Fibroblast of the conjunctiva (primary cell): ENCODE results near the gene MCM9.

ENCODE experiments used
- DNase-seq: peaks from one replicate; pipeline ENCODE4 v3.0.0-alpha.2; 2010; ENCODE audit warnings: low read depth

Gene MCM9

DNA sequence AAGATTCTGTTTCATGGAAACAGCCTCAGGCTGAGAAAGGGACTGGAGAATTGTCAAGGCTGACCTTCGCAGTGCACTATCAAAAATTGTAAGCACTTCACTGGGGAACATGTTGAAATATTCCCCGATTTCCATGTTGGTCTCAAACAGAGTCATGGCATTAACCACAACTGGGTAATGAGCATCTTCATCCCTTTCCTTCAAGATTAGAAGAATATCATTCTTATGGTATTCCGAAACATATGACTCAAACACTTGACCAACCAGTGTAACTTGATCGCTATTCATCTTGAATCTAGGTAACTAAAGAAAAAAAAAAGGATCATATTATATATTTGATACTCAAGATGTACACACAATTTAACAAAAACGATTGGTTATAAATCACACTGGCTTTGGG lies 3.5 kb downstream of the MCM9 start:
- no peak for DNase-seq

DNA sequence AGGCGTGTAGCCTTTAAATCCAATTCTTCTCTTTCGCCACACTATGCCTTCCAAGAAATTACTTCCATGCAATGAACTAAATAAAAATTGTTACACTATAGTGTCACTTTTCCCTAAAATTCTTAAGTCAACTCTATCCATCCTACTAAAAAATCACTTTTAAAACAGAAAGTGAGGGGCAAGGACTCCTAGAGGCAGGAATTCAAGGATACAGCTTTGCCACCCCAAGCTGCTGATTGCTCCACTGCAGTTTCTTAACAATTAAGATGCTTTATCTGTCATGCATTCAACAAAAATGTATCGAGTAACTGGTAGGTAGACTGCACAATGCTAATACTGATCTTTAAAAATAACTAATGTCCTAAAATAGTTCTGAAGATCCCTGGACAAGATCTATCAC lies 4.3 kb downstream of the MCM9 start:
- no peak for DNase-seq

DNA sequence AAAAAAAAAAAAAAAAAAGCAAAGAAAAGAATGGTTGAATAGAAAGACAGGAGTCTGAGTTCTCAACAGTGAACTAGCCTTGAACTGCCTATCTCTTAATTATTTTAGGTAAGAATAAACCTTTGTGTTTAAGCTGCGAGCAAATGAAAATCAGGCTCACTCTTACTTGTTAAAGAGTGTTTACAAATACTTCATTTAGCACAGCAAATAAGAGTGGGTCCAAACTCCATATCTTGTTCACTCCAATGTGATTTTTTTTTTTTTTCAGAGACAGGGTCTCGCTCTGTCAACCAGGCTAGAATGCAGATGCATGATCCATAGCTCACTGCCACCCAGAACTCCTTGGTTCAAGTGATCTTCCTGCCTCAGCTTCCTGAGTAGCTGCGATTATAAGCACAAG lies 11.9 kb downstream of the MCM9 start:
- no peak for DNase-seq

DNA sequence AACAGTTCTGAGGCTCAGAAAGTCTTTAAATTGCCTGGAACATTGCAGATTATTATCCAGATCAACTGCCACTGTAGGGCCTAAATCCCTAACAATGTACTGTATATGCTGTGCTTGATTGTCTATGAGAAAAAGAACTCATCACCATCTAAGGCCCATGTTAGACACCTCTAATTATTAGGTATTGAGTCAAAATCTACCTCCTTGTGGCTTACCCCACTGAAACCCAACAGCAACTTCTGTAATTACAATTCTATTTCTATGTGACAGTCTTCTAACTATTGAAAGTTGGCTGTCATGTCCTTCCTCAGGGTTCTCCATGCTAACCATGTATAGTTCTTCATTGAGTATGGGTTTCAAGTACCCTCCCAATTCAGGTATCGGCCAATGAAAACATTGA lies 13.9 kb downstream of the MCM9 start:
- DNase-seq = no peak

DNA sequence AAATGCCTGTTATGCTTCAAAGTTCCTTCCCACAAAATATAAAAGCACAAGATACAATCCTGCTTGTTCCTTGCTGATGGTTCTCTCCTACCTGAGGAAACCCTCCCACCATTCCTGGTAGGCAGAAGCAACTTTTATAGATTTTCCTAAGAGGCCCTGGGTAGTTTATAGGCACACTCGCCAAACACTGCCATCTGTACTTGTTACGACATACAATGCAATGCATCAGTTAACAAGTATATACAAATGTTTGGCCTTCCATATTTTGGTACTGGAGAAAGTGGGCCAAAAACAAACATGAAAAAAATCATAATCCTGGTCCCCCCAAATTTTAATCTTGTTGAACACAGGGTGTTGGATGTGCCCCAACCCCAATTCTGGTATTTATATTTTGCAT lies 16.6 kb downstream of the MCM9 start:
- DNase-seq = no peak

DNA sequence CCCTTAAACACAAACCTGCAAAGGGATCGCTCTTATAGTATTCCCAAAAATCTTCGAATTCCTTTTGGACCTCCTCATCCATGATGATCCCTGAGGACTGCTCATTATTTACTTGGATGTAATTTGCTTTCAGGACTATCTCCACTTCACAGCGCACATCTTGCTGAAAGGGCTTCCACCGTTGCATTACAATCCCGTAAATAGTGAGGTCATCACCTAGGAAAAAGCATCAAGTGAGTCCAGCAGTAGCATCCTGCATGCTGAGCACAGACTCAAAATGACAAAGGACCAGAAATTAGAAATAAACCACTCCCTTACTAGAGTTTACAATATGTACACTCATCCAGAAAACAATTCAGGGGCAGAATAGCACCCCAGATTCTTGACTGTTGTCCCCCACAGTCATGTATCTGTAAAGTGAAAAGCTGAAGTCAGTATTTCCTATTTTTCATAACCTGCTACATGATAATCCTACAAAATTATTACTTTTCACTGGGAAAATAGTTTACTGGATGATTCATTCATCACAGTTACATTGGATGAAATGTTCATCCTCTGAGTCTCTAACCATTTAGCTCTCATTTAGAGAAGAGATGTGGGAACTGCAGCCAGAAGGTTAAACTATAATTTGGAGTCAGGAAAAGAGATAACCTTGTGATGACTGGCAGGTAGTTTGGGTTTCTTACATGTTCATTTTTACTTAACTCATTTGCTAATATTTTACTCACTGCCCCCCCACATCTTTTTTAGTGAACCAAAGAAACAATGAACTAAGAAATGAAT lies 17.2 kb downstream of the MCM9 start:
- DNase-seq = no peak

DNA sequence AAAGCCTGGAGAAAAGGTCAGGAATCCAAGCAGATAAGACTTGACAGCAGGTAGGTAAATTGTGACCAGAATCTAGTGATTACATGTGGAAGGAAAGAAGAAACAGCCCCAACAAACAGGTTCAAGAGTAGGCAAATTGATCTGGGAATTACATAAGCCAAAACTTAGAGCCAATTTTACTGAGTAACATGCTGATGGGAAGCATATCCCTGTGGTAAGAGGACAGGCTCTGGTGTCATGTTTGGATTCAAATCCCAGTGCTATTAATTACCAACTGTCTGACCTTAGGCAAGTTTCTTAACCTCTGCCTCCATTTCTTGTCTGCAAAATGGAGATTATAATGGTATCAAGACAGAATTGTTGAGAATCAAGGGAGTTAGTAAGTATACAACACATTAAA lies 20.4 kb downstream of the MCM9 start:
- DNase-seq = no peak

DNA sequence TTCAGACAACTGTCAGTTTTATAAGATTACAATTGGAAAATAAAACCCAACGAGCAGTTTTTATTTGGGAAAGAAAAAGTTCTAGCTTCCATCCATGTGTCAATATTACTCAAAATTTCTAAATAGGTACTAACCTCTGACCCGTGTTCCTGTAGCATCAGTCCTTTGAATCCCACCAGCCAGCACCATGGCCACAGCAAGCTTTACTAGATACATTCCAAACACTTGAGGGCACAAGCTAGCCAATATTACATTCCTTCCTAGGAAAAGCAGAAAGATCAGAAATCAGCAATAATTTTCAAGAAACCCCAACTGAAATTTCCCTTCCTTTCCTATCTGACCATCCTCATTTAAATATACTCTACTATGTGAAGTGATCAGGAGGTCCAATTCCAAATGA lies 21.8 kb downstream of the MCM9 start:
- no peak for DNase-seq

DNA sequence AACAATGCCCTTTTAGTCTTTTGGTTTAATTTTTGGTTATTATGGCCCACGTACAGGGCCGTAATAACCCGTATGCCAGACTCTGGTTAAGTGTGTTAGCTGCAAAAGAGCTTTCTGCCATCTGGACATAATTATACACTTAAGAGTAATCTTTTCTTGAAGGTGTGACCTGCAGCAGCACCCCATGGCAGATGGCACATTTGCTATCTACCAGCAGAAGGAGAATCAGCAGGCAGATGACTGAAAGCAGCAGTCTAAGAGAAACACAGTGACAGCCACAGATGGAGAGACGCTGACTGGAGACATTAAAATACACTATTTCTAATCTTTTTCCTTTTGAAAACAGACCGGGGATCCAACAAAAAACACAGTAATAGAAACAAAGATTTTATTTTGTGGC lies 22.3 kb downstream of the MCM9 start:
- DNase-seq = no peak

DNA sequence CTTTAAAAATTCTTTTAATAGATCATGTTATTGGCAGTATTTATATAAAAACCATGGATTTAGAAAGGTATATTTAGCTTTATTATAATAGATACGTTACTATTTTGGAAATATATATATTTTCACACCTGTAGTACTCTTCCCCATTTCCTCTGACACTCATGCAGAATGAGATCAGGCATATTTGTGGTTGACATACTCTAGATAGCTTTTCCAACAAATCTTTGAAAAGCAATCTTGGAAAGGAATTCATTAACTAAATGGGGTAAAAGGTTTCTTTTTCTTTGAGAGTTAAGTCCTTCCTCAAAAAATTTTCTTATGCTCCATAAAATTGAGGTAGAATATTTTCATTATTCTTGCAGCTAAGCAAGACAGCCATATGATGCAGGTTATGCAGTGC lies 26.5 kb downstream of the MCM9 start:
- no peak for DNase-seq

DNA sequence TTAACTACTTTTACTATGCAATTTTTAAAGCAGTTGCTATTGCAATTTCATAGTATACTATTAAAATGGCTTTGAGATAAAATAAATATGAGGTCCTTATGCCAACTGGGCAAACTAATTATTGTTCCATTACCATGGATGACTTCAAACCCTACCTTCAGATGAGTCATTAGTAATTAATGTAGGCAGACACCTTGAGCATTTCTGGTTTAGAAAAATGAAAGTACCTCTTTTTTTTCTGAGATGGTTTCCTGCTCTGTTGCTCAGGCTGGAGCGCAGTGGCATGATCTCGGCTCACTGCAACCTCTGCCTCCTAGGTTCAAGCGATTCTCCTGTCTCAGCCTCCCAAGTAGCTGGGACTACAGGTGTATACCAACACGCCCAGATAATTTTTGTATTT lies 29.1 kb downstream of the MCM9 start:
- DNase-seq = no peak

DNA sequence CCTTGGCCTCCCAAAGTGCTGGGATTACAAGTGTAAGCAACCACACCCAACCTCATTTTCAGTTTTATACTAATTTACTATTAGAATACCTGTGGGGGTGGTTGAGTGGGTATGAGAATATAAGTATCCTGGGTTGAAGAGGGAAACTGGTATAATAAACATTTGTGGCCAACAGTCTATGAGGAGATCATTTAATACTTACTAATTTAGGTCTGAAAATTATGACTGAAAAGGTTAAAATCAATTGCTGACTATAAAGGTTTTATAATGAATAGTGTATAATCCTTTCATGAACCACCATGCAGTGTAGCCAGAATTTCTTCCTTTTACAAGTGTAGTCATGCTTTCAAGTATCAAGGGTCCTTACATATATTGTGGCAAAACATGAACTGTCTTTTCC lies 29.9 kb downstream of the MCM9 start:
- no peak for DNase-seq

DNA sequence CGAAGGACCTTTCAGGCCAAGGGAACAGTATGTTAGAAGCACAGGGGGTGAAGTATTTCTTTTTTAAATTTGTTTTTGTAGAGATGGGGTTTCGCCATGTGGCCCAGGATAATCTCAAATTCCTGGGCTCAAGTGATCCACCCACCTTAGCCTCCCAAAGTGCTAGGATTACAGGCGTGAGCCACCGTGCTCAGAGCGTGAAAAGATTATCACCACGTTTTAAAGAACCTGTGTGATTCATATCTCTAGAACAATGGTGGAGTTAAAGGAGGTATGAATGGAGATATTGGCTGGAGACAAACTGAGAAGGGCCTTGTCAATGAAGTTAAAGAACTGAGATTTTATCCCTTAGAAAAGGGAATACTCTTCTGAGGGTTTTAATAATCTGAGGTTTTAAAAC lies 31.3 kb downstream of the MCM9 start:
- DNase-seq = no peak

DNA sequence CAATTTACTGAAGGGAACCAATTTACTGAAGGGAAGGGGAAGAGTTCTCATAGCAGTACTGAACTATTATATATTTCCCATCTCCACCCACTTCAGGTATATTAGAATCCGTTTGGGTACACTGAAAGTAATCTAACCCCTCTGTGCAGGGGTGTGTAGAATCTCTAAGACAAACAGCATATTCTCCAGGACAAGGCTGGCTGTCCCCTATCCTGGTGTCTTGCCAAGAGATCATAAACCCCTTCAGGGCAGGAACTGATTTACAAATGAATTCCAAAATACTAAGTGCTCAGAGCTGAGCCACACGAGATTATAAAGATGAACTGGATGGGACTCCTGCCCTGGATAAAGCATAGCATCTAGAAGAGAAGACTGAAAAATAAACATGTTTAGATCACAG lies 31.8 kb downstream of the MCM9 start:
- DNase-seq = no peak

DNA sequence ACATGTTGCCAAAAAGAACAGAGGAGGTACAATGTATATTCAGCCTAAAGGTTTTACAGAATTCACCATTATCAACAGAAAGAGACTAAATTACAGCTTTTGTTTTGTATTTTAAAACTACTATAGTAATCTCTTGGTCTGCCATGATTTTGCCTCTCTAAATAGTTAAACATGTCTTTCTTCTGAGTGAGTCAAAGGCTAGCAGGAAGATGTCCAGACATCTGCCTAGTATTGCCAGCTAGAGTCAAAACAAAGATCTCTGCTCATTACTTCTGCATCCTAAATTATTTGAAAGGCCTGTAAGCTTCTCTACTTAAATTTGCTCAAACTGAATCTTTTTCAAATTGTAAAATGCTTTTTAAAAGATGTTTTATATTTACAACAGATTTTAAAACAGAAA lies 32.2 kb downstream of the MCM9 start:
- no peak for DNase-seq

DNA sequence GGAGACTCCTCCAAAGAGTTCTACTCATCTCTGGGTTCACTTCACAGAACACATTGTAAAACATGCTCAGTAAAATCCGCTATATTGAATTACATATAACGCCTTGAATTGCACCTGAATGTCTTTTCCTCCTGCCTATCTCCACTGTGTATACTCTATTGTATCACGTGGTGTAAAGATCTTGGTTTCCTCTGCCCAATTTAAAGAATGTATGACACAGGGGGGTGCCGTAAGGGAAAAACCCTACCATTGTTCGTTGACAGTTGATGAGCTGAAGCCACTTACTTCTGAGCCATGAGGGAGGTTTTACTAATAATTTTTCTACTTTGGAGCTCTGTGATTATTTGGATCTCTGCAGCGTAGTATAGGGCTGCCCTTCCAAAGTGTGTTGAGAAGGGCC lies 35.0 kb downstream of the MCM9 start:
- no peak for DNase-seq

DNA sequence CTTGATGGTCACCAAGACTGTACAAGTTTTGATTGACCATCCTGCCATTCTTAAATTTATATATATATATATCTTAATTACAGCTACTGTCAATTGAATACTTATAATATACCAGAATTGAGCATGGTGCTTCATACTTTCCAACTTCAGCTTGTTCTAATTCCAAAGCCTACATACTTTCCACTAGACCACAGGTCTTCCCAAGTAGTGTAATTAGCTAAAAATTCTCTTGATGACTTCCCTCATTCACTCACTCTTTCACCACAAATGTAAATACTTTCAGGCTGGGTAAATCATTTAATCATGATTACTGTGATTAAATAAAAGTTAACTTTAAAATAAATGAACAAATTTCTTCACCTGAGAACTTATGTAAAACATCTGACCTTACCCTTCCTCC lies 37.6 kb downstream of the MCM9 start:
- no peak for DNase-seq

DNA sequence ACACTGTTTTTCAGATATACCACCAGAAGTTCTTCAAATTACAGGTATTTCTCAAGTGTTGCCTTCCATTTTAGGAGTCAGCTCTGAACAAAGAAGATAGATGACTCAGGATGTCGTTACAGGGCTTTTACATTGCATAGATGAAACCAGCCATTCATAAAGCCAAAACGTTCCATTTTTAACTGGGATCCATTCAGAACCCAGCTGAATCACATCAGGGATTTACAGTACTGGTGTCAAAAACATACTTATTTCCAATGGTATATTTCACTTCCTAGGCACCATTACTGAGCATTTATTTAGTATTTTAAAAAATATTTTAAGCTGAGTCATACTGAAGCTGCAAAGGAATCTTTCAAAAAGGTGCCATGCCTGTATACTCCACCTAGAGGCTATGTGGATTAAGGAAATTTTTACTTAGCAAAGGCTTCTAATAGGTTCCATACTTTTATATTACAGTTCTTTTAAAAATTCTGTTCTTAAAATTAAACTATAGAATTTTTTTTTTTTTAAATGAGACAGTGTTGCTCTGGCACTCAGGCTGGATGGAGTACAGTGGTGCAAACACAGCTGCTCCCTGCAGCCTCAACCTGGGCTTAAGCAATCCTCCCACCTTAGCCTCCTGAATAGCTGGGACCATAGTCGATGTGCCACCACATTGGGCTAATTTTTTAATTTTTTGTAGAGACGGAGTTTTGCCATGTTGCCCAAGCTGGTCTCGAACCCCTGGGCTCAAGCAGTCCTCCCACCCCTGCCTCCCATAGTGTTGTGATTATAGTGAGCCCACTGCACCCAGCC lies 38.4 kb downstream of the MCM9 start:
- DNase-seq = no peak

DNA sequence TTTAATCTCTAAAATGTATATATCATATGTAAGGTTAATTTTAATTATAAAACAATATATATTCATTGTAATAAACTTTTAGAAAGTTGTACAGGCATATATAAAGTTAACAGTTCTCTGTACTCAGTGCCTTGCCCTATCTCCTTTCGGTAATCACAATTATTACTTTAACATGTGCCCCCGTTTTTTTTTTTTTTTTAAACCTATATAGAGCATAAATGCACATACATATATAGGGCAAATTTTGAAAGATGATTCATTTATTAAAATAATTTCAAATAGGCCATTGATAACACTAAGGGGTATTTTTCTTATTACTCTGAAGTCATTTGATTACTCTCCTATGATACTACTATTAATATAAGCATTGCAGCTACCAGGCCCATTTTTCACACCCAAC lies 39.1 kb downstream of the MCM9 start:
- DNase-seq = no peak

DNA sequence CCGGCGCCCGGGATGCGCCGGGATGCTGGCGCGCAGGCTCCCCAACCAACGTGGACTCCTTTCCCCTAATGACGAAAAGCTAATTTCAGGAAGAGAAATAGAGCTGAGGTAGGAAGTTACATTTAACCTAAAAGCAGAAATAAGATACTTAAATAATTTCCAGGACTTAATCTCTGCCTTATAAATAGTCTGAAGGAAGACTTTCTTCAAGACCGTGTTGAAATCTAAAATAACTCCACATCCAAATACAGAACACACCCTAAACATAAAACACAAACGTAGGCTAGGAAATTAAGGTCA lies 39.7 kb downstream of the MCM9 start:
- no peak for DNase-seq

DNA sequence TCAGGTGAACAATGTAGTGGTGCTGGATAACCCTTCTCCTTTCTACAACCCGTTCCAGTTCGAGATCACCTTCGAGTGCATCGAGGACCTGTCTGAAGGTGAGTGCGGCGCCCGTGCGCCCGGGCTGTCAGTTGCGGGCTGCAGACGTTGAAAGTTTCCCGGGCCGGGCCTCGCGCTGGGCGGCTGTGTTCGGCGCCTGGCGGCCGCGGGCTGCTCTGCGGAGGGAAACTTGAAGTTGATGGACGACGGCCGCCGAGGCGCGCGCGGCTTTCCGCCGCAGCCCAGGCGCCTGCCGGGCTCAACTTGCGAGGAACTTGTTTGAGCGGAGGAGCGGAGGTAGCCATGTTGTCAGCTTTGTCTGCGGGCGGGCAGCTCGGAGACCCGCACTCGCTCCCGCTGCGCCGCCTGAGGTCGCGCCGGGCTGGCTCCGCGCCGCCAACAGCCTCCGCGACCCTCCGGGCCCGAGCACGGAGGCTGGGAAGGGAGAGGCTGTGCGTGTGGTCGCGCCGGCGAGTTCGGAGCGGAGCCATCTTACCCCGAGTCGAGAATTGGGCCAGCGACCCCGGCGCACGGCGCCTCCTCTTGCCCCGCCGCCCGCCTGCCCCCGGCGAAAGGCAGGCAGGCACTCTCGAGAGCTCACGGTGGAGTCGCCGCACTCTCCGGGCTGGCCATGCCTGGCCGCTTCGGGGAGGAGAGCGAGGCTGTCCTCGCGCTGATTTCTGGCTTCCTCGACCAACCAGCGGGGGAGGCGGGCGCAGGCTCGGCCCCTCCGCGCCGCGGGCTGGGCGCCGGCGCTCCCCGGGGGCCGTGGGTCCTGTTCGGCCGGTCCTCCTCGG lies 40.3 kb downstream of the MCM9 start:
- DNase-seq = no peak

DNA sequence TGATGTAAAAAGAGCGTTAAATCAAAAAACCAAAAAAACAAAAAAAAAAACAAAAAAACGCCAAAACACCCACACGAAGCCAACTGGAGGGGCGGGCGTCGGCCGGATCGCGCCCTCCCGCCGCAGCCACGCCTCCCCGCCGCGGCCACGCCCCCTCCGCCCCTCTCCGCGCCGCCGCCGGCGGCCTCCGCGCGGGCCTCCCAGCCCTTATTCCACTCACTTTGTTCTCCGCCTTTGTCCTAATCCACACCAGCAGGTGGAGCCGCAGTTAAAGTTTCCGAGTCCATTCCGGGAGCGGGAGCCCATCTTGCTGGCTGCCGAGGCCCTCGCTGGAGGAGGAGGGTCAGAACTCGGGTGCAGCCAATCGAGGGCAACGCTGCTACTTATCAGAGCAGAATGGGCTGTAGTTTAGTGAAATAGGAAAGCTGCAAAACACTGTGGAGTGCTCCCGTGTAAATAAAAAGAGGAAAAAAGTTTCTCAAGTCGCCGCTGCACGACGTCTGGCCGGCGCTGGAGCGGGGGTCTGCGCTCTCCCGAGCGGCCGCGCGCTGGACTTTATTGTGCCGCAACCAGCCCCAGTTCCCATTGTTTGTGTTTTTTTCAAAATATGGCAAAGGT lies 41.0 kb downstream of the MCM9 start, which contains the start of gene ASF1A:
TSS of gene ASF1A (plus strand) at position 346 of the 618 bp plus-strand sequence. CDS start at position 608, 262 bp downstream.
- peak; percentile 97 for DNase-seq
